ENCODE data around the gene RETREG3.

DNA sequence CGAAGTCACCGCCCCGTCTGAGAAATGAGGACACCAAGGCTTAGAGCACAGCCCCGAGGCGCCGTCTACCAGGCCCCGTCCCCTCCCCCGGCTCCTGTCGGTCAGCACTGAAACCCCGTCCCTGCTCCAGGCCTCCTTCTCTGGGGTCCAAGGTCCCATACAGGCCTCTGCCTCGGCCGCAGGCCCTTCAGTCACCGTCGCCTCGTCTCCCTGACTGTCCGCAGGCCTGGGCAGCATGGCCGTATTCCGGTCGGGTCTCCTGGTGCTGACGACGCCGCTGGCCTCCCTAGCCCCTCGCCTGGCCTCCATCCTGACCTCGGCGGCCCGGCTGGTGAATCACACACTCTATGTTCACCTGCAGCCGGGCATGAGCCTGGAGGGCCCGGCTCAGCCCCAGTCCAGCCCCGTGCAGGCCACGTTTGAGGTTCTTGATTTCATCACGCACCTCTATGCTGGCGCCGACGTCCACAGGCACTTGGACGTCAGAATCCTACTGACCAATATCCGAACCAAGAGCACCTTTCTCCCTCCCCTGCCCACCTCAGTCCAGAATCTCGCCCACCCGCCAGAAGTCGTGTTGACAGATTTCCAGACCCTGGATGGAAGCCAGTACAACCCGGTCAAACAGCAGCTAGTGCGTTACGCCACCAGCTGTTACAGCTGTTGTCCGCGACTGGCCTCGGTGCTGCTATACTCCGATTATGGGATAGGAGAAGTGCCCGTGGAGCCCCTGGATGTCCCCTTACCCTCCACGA, 46.6 kb downstream of the RETREG3 start:
- no peak for TF ChIP-seq CTCF (IDR thresholded peaks at IDR 0.05; ENCODE audit: low read depth, low read length, poor library complexity, severe bottlenecking)
- no peak for TF ChIP-seq EZH2phosphoT487 (IDR thresholded peaks at IDR 0.05; ENCODE audit: borderline replicate concordance, low read length)
